Peyer's patch (tissue), 4 donors: ENCODE measurements around the gene RAB38. TPM values are rescaled to one million over a fixed set of nuclear protein-coding genes. Genes with fewer than 3 reads are reported as not detected.

Source experiments
- DNase-seq, 3 donors: peaks; one replicate each; pipeline ENCODE4 v3.0.0-alpha.2; 2017 to 2019
- H3K27ac ChIP-seq, 4 donors: fragments of 200-600 bp; sonication (generic); one replicate each; pipeline ENCODE4 v1.5.1; 2016 to 2019
- H3K27me3 ChIP-seq, 2 donors: fragments of 200-600 bp; sonication (generic); one replicate each; pipeline ENCODE4 v1.5.1; 2019
- H3K36me3 ChIP-seq, 3 donors: fragments of 200-600 bp; sonication (generic); one replicate each; pipeline ENCODE4 v1.5.1; 2016 to 2019
- H3K4me1 ChIP-seq, 4 donors: fragments of 200-600 bp; sonication (generic); one replicate each; pipeline ENCODE4 v1.5.1; 2016 to 2019
- H3K4me3 ChIP-seq, 4 donors: fragments of 200-600 bp; sonication (generic); 1 replicate in 3 of 4; 2 replicates in 1 of 4; pipeline ENCODE4 v1.5.1; 2016 to 2019; ENCODE audit warnings: mild to moderate bottlenecking in 1 of 4
- H3K9me3 ChIP-seq, 4 donors: fragments of 200-600 bp; sonication (generic); one replicate each; pipeline ENCODE4 v1.5.1; 2016 to 2019; ENCODE audit warnings: mild to moderate bottlenecking in 1 of 4
- CTCF ChIP-seq, 6 experiments: fragments of 450-650 bp in 4 of 6; fragments of 200-600 bp in 2 of 6; sonication (generic) in 1 of 6; IDR thresholded peaks; one replicate each; pipeline ENCODE4 v1.5.1; 2017 to 2019; ENCODE audit warnings: antibody characterized with exemption in 6 of 6, mild to moderate bottlenecking in 3 of 6, moderate library complexity in 1 of 6
- POLR2A ChIP-seq, 2 donors: fragments of 450-650 bp; IDR thresholded peaks; one replicate each; pipeline ENCODE4 v1.5.1; 2017; ENCODE audit warnings: antibody characterized with exemption in 2 of 2, mild to moderate bottlenecking in 2 of 2, moderate library complexity in 2 of 2
- total RNA-seq, 4 donors: library from RNA; depleted of rRNA; stranded (reverse); fragments of >200 nt; gene quantifications; one replicate each; pipeline ENCODE4 v1.1.0, GENCODE V29; 2016

The RAB38 gene
- total RNA-seq, 4 donors from 2014 or later, result 3.7 to 6.6 (median 6.3) TPM; not detected in 1

GRCh38 chr11:88171982-88172381 lies 3.3 kb downstream of the RAB38 start:
- H3K9me3 ChIP-seq, result no peaks in the 10 kb centered on the region
- no peaks in the 10 kb centered on the region for H3K27me3 ChIP-seq
- H3K27ac ChIP-seq, result no peak overlapping the region
- H3K4me1 ChIP-seq, result peaks cover 0 to 7% (median 6%) of the 10 kb centered on the region in 4 donors
- TF ChIP-seq POLR2A (IDR thresholded peaks at IDR 0.05) (no peak), CTCF (IDR thresholded peaks at IDR 0.05) (no peak)
- no peaks in the 10 kb centered on the region for H3K36me3 ChIP-seq
- H3K4me3 ChIP-seq, result no peak overlapping the region
- no peak for DNase-seq

GRCh38 chr11:88170673-88171072 lies 4.6 kb downstream of the RAB38 start:
- H3K9me3 ChIP-seq, result no peaks in the 10 kb centered on the region
- DNase-seq, result no peak
- no peak overlapping the region for H3K4me3 ChIP-seq
- no peaks in the 10 kb centered on the region for H3K27me3 ChIP-seq
- TF ChIP-seq POLR2A (IDR thresholded peaks at IDR 0.05) (no peak), CTCF (IDR thresholded peaks at IDR 0.05) (no peak)
- peaks cover 0 to 7% (median 6%) of the 10 kb centered on the region in 4 donors for H3K4me1 ChIP-seq
- H3K36me3 ChIP-seq, result no peaks in the 10 kb centered on the region
- no peak overlapping the region for H3K27ac ChIP-seq

GRCh38 chr11:88169881-88170280 lies 5.4 kb downstream of the RAB38 start:
- Histone ChIP-seq H3K9me3 (no peaks in the 10 kb centered on the region), H3K27me3 (no peaks in the 10 kb centered on the region), H3K36me3 (no peaks in the 10 kb centered on the region), H3K4me1 (peaks cover 0 to 7% (median 4%) of the 10 kb centered on the region in 4 donors), H3K4me3 (no peak overlapping the region), H3K27ac (no peak overlapping the region)
- DNase-seq, result no peak
- no peak for TF ChIP-seq CTCF (IDR thresholded peaks at IDR 0.05)
- no peak for TF ChIP-seq POLR2A (IDR thresholded peaks at IDR 0.05)

- TF ChIP-seq POLR2A (IDR thresholded peaks at IDR 0.05) (no peak), CTCF (IDR thresholded peaks at IDR 0.05) (no peak)
- peaks cover 0 to 7% (median 2%) of the 10 kb centered on the region in 4 donors for H3K4me1 ChIP-seq
- no peaks in the 10 kb centered on the region for H3K27me3 ChIP-seq
- no peak for DNase-seq
- no peak overlapping the region for H3K4me3 ChIP-seq
- H3K9me3 ChIP-seq, result no peaks in the 10 kb centered on the region
- no peaks in the 10 kb centered on the region for H3K36me3 ChIP-seq
- H3K27ac ChIP-seq, result no peak overlapping the region
These were observed 5.8 kb downstream of the RAB38 start for GRCh38 chr11:88169471-88169870.

- no peak for TF ChIP-seq POLR2A (IDR thresholded peaks at IDR 0.05)
- no peak for TF ChIP-seq CTCF (IDR thresholded peaks at IDR 0.05)
- Histone ChIP-seq H3K9me3 (no peaks in the 10 kb centered on the region), H3K27ac (no peak overlapping the region), H3K4me3 (no peak overlapping the region), H3K27me3 (no peaks in the 10 kb centered on the region), H3K36me3 (no peaks in the 10 kb centered on the region), H3K4me1 (no peaks in the 10 kb centered on the region)
- DNase-seq, result no peak
These were observed 7.4 kb downstream of the RAB38 start for GRCh38 chr11:88167853-88168252.
